Activated CD8-positive, alpha-beta memory T cell treated with anti-CD3 and anti-CD28 coated beads, Interleukin-2, amount 50 U/mL, for 24 hours (primary cell): Measurements from ENCODE around the gene ADAMTS9.

Experiments used
- DNase-seq: peaks from one replicate; pipeline ENCODE4 v3.0.0-alpha.2; 2020; ENCODE audit errors: extremely low read depth

ADAMTS9 gene

GRCh38 chr3:64687781-64688604, at the start of gene ADAMTS9:
TSS of gene ADAMTS9 (minus strand) at chr3:64688000. CDS start at chr3:64687657, 343 bp downstream.
- no peak for DNase-seq

- DNase-seq = no peak
Measured at GRCh38 chr3:64732576-64732975, 44.8 kb upstream of the ADAMTS9 start.

- DNase-seq = no peak
Measured at GRCh38 chr3:64730681-64731080, 42.9 kb upstream of the ADAMTS9 start.

GRCh38 chr3:64728994-64729393, 41.2 kb upstream of the ADAMTS9 start:
- DNase-seq = no peak

GRCh38 chr3:64728428-64728827, 40.6 kb upstream of the ADAMTS9 start:
- DNase-seq = no peak

- DNase-seq = no peak
Measured at GRCh38 chr3:64726414-64727090, 38.8 kb upstream of the ADAMTS9 start.

GRCh38 chr3:64718976-64719375, 31.2 kb upstream of the ADAMTS9 start:
- no peak for DNase-seq

- DNase-seq = no peak
Measured at GRCh38 chr3:64717872-64718613, 30.2 kb upstream of the ADAMTS9 start.

GRCh38 chr3:64717411-64717810, 29.6 kb upstream of the ADAMTS9 start:
- DNase-seq = no peak

- DNase-seq = no peak
Measured at GRCh38 chr3:64716110-64716710, 28.4 kb upstream of the ADAMTS9 start.

- DNase-seq = no peak
Measured at GRCh38 chr3:64715211-64715982, 27.6 kb upstream of the ADAMTS9 start.

- no peak for DNase-seq
Measured at GRCh38 chr3:64708456-64708855, 20.7 kb upstream of the ADAMTS9 start.

GRCh38 chr3:64705946-64706345, 18.1 kb upstream of the ADAMTS9 start:
- no peak for DNase-seq

GRCh38 chr3:64696896-64697295, 9.1 kb upstream of the ADAMTS9 start:
- DNase-seq = no peak

GRCh38 chr3:64694114-64694513, 6.3 kb upstream of the ADAMTS9 start:
- DNase-seq = no peak

GRCh38 chr3:64693031-64693430, 5.2 kb upstream of the ADAMTS9 start:
- DNase-seq = no peak

GRCh38 chr3:64691051-64691450, 3.3 kb upstream of the ADAMTS9 start:
- no peak for DNase-seq

- DNase-seq = no peak
Measured at GRCh38 chr3:64687086-64687780, 567 bp downstream of the ADAMTS9 start.

- no peak for DNase-seq
Measured at GRCh38 chr3:64686446-64686908, 1.3 kb downstream of the ADAMTS9 start.

- DNase-seq = no peak
Measured at GRCh38 chr3:64685800-64686445, 1.9 kb downstream of the ADAMTS9 start.
